ENCODE measurements around the gene FOSL2.

Gene FOSL2

GRCh38 chr2:28397043-28397381 is 4.4 kb downstream of the FOSL2 start:
- no peak for DNase-seq

GRCh38 chr2:28398101-28398834 is 5.6 kb downstream of the FOSL2 start:
- no peak for DNase-seq

GRCh38 chr2:28399289-28399688 is 6.6 kb downstream of the FOSL2 start:
- no peak for DNase-seq

GRCh38 chr2:28399956-28400355 is 7.3 kb downstream of the FOSL2 start:
- DNase-seq, result no peak

- DNase-seq, result no peak
Measured at GRCh38 chr2:28400419-28400818, 7.8 kb downstream of the FOSL2 start.

- no peak for DNase-seq
Measured at GRCh38 chr2:28400921-28401320, 8.3 kb downstream of the FOSL2 start.

GRCh38 chr2:28401411-28401810 is 8.8 kb downstream of the FOSL2 start:
- DNase-seq, result no peak

- no peak for DNase-seq
Measured at GRCh38 chr2:28401948-28402550, 9.4 kb downstream of the FOSL2 start.

GRCh38 chr2:28403370-28403956 is 10.8 kb downstream of the FOSL2 start:
- DNase-seq, result no peak

GRCh38 chr2:28404086-28404485 is 11.4 kb downstream of the FOSL2 start:
- no peak for DNase-seq

GRCh38 chr2:28405537-28405936 is 12.9 kb downstream of the FOSL2 start:
- no peak for DNase-seq

- DNase-seq, result no peak
Measured at GRCh38 chr2:28406276-28407096, 13.8 kb downstream of the FOSL2 start.

- no peak for DNase-seq
Measured at GRCh38 chr2:28407131-28407975, 14.7 kb downstream of the FOSL2 start.

- DNase-seq, result no peak
Measured at GRCh38 chr2:28407976-28408690, 15.5 kb downstream of the FOSL2 start.

- no peak for DNase-seq
Measured at GRCh38 chr2:28408764-28409599, 16.3 kb downstream of the FOSL2 start.

GRCh38 chr2:28411166-28411755 is 18.6 kb downstream of the FOSL2 start:
- DNase-seq, result no peak

GRCh38 chr2:28411956-28412609 is 19.4 kb downstream of the FOSL2 start:
- DNase-seq, result no peak

GRCh38 chr2:28412625-28413151 is 20.0 kb downstream of the FOSL2 start:
- DNase-seq, result no peak

- DNase-seq, result peak; percentile 43
Measured at GRCh38 chr2:28413152-28413898, 20.7 kb downstream of the FOSL2 start.

Measured in NCI-H2107 (cell line).